Measurements from ENCODE around the gene EYS.

DNA sequence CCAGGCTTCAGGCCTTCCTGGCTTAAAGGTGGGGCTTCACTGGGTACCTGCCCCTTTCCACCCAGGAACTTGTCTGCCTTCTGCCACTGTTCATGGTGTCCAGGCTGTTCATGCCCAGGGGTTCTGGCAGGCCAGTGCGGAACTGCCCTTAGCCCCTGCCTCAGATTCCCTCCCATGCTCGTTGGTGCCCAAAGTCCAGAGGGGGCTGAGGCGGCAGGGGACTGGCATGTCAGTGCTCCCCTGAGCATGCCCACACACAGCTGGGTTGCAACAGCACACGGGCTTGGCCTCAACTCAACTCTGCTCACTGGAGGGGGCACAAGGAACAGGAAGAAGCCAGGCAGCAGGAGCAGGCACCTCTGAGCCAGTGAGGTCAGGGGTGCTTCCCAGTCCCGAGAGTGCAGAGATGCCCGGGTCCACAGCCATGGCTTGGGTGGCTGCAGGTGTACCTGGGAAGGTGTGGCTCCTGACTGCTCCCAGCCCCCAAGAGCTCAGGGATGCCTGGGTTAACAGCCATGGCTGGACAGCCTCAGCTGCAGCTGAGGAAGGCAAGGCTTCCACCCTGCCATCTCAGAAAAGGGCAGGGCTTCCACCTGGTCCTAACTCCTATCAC, 845.9 kb downstream of the EYS start:
- TF ChIP-seq, protein P1, sequence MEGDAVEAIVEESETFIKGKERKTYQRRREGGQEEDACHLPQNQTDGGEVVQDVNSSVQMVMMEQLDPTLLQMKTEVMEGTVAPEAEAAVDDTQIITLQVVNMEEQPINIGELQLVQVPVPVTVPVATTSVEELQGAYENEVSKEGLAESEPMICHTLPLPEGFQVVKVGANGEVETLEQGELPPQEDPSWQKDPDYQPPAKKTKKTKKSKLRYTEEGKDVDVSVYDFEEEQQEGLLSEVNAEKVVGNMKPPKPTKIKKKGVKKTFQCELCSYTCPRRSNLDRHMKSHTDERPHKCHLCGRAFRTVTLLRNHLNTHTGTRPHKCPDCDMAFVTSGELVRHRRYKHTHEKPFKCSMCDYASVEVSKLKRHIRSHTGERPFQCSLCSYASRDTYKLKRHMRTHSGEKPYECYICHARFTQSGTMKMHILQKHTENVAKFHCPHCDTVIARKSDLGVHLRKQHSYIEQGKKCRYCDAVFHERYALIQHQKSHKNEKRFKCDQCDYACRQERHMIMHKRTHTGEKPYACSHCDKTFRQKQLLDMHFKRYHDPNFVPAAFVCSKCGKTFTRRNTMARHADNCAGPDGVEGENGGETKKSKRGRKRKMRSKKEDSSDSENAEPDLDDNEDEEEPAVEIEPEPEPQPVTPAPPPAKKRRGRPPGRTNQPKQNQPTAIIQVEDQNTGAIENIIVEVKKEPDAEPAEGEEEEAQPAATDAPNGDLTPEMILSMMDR (IDR thresholded peaks at IDR 0.05), result no peak
- TF ChIP-seq EP300 (IDR thresholded peaks at IDR 0.05) (no peak), POLR2A (IDR thresholded peaks at IDR 0.05) (no peak)

Measured in gastroesophageal sphincter (tissue), 3 donors.